ENCODE measurements around the gene SF1. TPM values are rescaled to one million over a fixed set of nuclear protein-coding genes. Genes with fewer than 3 reads are reported as not detected.

SF1 gene
- total and polyA plus RNA-seq, 9 of the 15 experiments (the other 6 are each of a cell fraction or from before 2014, with no cell fraction given), result 13.1 to 334 (median 111) TPM

DNA sequence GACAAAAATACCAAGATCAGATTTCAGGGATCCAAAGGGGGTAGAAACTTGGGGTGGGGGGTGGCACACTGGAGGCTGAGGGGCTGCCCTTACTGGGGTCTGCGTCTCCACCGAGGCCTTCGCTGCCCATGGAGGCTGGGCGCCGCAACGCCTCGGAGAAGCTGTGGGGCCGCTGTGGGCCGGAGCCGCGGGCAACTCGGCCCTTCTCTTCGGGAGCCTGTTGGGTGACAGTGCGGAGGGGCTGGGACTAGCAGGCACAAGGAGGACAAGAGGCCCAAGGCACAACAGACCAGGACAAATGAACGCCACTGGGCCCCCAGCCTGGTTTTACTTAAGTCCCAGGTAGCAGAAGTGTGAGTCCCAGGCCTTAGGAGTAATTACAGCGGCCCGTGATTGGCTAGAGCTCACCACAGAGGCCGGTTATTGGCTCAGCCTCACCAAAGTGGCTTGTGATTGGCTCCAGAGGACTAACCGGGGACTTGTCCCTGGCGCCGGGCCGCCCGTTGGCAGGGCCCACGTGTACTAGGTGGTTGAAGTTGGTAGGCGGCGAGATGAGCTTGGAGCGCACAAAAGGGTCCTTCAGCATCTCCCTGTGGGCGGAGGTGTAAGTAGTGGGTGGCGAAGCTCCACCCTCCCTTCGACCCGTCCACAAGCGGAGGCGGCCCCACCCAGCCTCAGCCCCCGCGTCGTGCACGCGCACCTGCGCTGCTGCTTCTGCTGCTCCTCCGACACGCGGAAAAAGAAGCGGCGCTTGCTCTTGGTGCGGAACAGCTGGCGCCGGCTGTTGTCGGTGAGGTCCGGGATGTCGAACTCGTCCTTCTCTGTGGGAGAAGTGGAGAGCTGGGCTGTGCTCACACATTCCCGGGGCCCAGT lies 48.5 kb upstream of the SF1 start (continued):
- peak; percentile 57 for TF ChIP-seq PRPF4 (IDR thresholded peaks at IDR 0.05; ENCODE audit: insufficient read depth, low read depth, low read length, poor library complexity, severe bottlenecking)
- TF ChIP-seq NFYB (IDR thresholded peaks at IDR 0.05; ENCODE audit: extremely low read depth, insufficient read length), result peak; percentile 38

DNA sequence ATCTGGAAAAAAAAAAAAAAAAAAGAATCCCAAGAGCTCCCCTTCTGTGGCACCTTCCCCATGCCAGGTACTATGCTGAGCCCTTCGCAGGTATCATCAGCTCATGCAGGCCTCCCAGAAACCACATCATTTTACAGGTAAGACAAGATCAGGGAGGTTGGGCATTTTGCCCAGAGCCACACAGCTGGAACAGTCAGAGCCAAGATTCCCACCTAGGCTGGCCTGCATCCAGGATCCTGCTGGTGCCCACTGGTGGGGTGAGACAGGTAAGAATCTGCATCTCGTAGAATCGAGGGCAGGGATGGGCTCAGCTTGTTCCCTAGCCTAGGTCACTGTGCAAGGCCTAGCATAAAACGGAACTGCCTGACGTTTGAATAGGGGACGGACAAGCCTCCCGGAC lies 47.7 kb upstream of the SF1 start:
- no peaks in the 10 kb centered on the region for H3K9me3 ChIP-seq (replicated peaks; ENCODE audit: control insufficient read depth, insufficient read depth, low read depth, low read length)
- in situ Hi-C loops (cut with MboI), result no loop called here

More for the DNA sequence above, 47.7 kb upstream of the SF1 start:
- Histone ChIP-seq H3K4me3 (no peak overlapping the region), H3K36me3 (ENCODE audit: control insufficient read depth, insufficient read depth, low read length) (peaks cover 41% of the 10 kb centered on the region; the same call in 2 of the 3 replicates), H3K27me3 (ENCODE audit: control insufficient read depth in 2 of 2, insufficient read depth in 2 of 2, low read length in 2 of 2) (no peaks in the 10 kb centered on the region), H3K4me1 (replicated peaks in 1 of 2; ENCODE audit: control insufficient read depth in 2 of 2, insufficient read depth in 2 of 2, low read length in 2 of 2) (peaks cover 10 to 35% of the 10 kb centered on the region in 2 experiments; a peak in 4 of 5 replicates), H2AFZ (ENCODE audit: low read depth, low read length) (no peak overlapping the region), H3K27ac (ENCODE audit: extremely low read depth, low read depth, low read length) (no peak overlapping the region), H3K79me2 (ENCODE audit: control insufficient read depth, insufficient read depth, low read length) (no peaks in the 10 kb centered on the region), H3K9me1 (ENCODE audit: control insufficient read depth, insufficient read depth, low read length) (no peaks in the 10 kb centered on the region), H3K9ac (ENCODE audit: insufficient read depth in 1 of 2, low read depth in 2 of 2, low read length in 2 of 2) (0 out of 4 replicates have a peak overlapping the region, but pooled peaks of 1 of the 2 experiments have one; percentile 50), H3K4me2 (ENCODE audit: insufficient read depth, low read length) (no peak overlapping the region), H4K20me1 (replicated peaks; ENCODE audit: control insufficient read depth, insufficient read depth, low read length) (no peaks in the 10 kb centered on the region)
- intact Hi-C loops (cut with micrococcal nuclease), result no loop called here
- no TSS peak for BruUV-seq (replicated peaks)
- TF ChIP-seq TEAD1 (CRISPR knock-in tag; IDR thresholded peaks at IDR 0.05) (no peak), ZFP36 (IDR thresholded peaks at IDR 0.05; ENCODE audit: low read depth, low read length, partially characterized antibody) (peak; percentile 6), BCOR (IDR thresholded peaks at IDR 0.05) (0 out of 2 replicates have a peak, but pooled peaks have one; percentile 28)
- ChIA-PET CTCF (ENCODE audit: low intra/inter-chr PET ratio) (no interaction called here), POLR2A (interaction anchor here (1.5 kb wide), 1 partner anchor 9 kb away, joined by 4 read pairs; no protein-coding TSS in a partner anchor)
- ATAC-seq (no peak), FAIRE-seq (no peak), DNase-seq (ENCODE audit: extremely low read depth in 1 of 4, low spot score in 3 of 4) (no peak)
- WGBS (ENCODE audit: insufficient coverage, low coverage, missing lambda C conversion rate), result 86% methylated on average over 7 of the region's 7 CpGs

Data from K562 (cell line).